ENCODE measurements around the gene NRF1.
"Not testable (repeated sequence)": the region's sequence is repeated elsewhere in the genome, so short reads cannot be mapped to it uniquely, and the experiment has no call there.

Gene NRF1

GRCh38 chr7:129607471-129608120, 3.9 kb upstream of the NRF1 start:
- no peak for FAIRE-seq

- no peak for FAIRE-seq
Observed at GRCh38 chr7:129609666-129610065, 1.9 kb upstream of the NRF1 start.

GRCh38 chr7:129610709-129611245, 743 bp upstream of the NRF1 start:
- no peak for FAIRE-seq

GRCh38 chr7:129612112-129613015, 844 bp downstream of the NRF1 start:
- no peak for FAIRE-seq

- no peak for FAIRE-seq
Observed at GRCh38 chr7:129613016-129613337, 1.5 kb downstream of the NRF1 start.

DNA sequence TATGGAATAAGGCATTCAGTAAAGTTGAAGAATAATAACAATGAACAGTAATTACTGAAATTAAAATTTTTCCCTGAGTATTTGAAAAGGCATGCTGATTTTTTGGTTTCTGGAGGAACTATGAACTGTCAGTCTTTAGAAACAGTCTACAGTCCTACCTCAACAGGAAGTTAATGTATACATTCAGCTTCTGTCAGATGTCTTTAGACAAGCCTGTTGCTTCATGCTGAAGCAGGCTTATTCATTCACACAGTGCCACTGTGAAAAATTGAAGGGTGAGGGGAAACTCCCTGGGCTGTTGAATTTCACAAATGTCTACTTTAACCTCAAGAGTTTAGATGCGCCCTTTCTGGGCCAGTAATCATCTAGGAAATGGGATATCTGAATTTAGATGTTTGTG, 3.5 kb downstream of the NRF1 start:
- no peak for FAIRE-seq

- FAIRE-seq, result no peak
Observed at GRCh38 chr7:129616530-129616929, 5.0 kb downstream of the NRF1 start.

DNA sequence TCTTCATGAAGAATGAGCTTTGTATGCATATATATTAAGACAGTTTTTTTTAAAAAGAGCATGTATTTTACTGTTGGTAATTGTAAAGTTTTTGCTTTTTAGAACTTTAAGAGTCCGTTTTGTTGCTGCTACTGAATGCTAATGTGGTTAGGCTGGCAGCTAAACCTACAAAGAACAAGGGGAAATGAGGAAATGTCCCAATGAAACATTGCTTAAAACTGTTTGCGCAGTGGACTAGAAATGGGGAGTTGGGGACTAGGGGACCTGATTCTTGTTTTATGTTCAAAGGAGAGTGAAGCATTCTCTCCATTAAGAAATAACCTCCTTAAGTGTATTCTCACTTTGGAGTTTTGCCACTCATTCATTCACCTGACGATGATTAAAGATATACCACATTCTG, 5.7 kb downstream of the NRF1 start:
- FAIRE-seq, result no peak

DNA sequence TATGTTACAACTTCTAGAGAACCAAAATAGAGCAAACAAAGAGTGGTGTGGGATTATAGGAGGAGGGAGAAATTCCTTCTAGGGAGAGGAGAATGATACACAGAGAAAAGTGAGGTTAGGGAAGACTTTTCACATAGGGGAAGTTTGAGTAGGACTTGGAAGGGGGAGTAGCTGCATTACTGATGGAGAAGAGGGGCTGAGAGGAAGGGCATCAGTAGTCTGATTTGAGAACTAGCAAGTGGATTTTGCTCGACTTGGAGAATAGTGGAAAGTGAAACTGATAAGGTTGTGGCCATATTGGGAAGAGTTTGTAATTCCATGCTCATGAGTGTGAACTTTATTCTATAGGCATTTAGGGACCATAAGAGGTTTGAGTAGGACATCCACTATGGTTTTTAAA, 6.1 kb downstream of the NRF1 start:
- FAIRE-seq, result no peak

- FAIRE-seq, result no peak
Observed at GRCh38 chr7:129626896-129627295, 15.4 kb downstream of the NRF1 start.

- no peak for FAIRE-seq
Observed at GRCh38 chr7:129630341-129630740, 18.8 kb downstream of the NRF1 start.

GRCh38 chr7:129634361-129635034, 23.0 kb downstream of the NRF1 start:
- no peak for FAIRE-seq

DNA sequence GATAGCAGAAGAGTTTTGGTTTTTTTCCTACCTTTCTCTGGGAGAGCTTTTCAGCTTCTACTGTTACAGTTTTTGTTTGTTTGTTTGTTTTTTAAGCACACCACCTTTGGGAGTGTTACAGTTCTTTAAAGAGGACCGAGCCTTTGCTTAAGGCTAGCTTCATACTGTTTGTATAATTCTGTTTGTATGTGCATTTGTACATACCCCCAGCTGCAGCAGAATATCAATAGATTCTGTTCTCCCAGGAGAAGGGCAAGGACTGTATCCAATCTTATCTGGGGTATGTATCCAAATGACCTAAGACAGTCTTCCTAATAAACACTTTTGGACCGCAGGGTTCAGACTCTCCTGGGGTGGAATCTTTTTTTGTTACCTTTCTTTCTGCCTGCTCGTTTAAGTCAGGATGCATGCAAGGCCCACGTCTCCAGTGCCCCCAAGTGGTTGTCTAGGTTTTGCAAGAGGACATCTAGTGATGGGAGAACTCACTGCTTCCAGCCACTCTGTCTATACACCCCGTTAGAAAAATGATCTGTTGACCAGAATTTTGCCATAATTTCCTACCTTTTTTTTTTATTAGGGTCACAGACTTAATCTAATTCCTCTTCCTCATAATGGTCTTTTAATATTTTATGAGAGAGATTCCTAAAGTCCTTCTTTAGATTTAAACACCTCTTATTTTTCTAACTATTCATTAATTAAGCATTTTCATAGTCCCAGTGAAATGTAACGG, 23.9 kb downstream of the NRF1 start:
- FAIRE-seq, result no peak

DNA sequence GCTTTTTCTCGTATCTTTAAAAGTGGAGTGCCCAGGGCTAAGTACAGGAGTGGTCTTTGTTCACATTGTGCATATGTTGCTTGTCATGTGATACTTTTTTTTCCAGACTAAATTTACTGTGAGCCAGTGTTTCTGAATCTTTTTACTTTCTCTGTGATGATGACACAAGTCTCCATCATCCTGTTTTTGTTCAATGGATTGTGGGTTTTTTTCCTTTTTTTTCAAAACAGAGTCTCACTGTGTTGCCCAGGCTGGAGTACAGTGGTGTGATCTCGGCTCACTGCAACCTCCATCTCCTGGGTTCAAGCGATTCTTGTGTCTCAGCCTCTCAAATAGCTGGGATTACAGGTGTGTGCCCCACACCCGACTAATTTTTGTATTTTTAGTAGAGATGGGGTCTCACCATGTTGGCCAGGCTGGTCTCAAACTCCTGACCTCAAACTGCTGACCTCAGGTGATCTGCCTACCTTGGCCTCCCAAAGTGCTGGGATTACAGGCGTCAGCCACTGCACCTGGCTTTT, 24.6 kb downstream of the NRF1 start:
- not testable (repeated sequence) for FAIRE-seq

GRCh38 chr7:129636641-129637040, 25.1 kb downstream of the NRF1 start:
- no peak for FAIRE-seq

- FAIRE-seq, result no peak
Observed at GRCh38 chr7:129640400-129640799, 28.9 kb downstream of the NRF1 start.

GRCh38 chr7:129642871-129643549, 31.5 kb downstream of the NRF1 start:
- FAIRE-seq, result no peak

- no peak for FAIRE-seq
Observed at GRCh38 chr7:129643550-129644170, 32.1 kb downstream of the NRF1 start.

DNA sequence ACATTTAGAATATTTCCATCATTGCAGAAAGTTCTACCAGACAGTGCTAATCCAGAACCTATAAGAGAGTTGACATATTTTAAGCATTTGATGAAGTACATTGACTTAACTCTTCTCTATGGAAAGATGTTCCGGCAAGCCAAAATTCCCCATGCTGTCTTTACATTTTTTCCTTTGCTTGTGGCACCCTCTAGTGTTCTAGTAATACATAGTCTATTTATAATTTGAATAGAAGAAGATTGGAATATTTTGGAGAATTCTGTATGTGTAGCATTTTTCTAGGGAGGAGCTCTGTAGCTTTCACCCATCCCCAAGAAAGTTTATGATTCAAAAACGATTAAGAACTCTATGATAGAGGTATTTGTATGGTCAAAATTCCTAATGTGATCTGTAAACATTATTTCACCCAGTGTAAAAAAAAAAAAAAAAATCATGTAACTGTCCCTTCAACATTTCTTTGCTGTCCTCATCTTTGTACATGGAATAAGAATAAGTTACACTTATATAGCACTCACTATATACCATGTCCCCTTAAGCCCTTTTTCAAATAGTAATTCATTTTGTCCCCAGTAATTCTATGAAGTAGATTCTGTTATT, 33.2 kb downstream of the NRF1 start:
- peak; percentile 31 for FAIRE-seq

- FAIRE-seq, result no peak
Observed at GRCh38 chr7:129646369-129647021, 35.0 kb downstream of the NRF1 start.

All from endometrium (tissue), 2 donors.